A673 (cell line): ENCODE data around the gene HMBS.

Experiments
- EZH2 ChIP-seq: fragments of 200-600 bp; sonication (generic); IDR thresholded peaks from 2 replicates; pipeline ENCODE4 v1.6.1; 2017; ENCODE audit warnings: borderline replicate concordance, low read depth, mild to moderate bottlenecking, mixed read lengths, antibody characterized with exemption, low read length; ENCODE audit not compliant: poor library complexity, severe bottlenecking
- TF ChIP-seq, protein P1 (sequence below): fragments of 300-800, 200-600 bp; sonication (generic); conservative IDR thresholded peaks from 2 replicates; pipeline ENCODE4 v1.5.1; 2017; ENCODE audit warnings: low read depth, mild to moderate bottlenecking, antibody characterized with exemption, low read length, moderate library complexity, mixed read lengths

DNA sequence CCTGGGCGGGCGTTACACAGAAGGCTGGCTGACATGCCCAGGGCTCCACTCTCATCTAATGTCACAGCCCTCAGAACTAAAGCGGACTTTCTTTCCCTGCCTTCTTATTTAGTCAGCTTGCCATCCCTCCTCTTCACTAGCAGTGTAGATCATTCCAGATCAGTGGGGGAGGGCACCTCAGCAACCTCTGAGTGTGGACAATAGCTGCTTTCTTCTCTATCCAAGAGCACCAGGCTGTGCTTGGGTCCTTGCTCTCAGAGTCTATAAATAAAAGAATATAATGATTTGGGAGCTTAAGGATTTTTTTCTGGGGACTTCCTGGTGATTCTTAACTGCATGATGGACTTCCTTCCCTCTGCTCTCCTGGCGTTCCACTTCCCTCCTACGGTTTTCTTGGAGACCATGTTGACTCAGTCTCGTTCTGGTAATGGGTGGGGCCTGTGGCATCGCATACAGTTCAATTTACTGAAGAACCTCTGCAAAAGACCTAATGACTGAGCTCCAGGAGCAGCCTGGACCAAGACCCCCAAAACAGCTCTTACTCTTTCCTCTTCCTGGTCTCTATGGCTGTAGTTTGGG is 2.9 kb upstream of the HMBS start:
- TF ChIP-seq, protein P1, sequence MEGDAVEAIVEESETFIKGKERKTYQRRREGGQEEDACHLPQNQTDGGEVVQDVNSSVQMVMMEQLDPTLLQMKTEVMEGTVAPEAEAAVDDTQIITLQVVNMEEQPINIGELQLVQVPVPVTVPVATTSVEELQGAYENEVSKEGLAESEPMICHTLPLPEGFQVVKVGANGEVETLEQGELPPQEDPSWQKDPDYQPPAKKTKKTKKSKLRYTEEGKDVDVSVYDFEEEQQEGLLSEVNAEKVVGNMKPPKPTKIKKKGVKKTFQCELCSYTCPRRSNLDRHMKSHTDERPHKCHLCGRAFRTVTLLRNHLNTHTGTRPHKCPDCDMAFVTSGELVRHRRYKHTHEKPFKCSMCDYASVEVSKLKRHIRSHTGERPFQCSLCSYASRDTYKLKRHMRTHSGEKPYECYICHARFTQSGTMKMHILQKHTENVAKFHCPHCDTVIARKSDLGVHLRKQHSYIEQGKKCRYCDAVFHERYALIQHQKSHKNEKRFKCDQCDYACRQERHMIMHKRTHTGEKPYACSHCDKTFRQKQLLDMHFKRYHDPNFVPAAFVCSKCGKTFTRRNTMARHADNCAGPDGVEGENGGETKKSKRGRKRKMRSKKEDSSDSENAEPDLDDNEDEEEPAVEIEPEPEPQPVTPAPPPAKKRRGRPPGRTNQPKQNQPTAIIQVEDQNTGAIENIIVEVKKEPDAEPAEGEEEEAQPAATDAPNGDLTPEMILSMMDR, result no peak
- TF ChIP-seq EZH2, result no peak
